NB4 (cell line): ENCODE data around the gene FAM107B.

ENCODE experiments used
- DNase-seq: peaks from one replicate; pipeline ENCODE4 v3.0.0; 2010; ENCODE audit warnings: low read depth
- H3K4me3 ChIP-seq: one replicate; pipeline ENCODE4 v1.5.1; 2011; ENCODE audit warnings: mild to moderate bottlenecking, low read depth, low read length, moderate library complexity
- MAX ChIP-seq: IDR thresholded peaks from 2 replicates; pipeline ENCODE4 v1.6.1; 2011; ENCODE audit warnings: low read depth, low read length
- MYC ChIP-seq: IDR thresholded peaks from 2 replicates; pipeline ENCODE4 v1.6.1; 2011; ENCODE audit warnings: low read depth, low read length
- POLR2A ChIP-seq: IDR thresholded peaks from 2 replicates; pipeline ENCODE4 v1.6.1; 2011; ENCODE audit warnings: mild to moderate bottlenecking; ENCODE audit not compliant: insufficient read length; ENCODE audit errors: extremely low read depth
- TF ChIP-seq, protein P1 (sequence below): IDR thresholded peaks from one replicate; pipeline ENCODE4 v1.5.1; 2012; ENCODE audit warnings: low read depth, low read length

The FAM107B gene

DNA sequence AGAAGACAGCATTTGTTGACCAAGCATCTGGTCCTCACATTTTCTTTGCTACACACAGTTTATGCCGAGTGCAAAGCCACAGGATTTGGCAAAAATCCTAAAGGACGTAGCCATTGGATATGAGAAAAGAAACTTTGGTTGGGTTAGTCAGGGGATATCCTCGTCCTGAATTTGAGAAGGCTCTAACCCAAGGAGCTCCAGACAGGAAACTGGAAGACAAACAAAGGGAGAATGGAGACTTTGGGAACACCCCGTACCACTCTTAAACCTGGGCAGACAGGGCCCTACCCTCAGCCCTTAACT, 297.3 kb downstream of the FAM107B start:
- no peak for DNase-seq
- TF ChIP-seq POLR2A (no peak), MAX (no peak)
- TF ChIP-seq, protein P1, sequence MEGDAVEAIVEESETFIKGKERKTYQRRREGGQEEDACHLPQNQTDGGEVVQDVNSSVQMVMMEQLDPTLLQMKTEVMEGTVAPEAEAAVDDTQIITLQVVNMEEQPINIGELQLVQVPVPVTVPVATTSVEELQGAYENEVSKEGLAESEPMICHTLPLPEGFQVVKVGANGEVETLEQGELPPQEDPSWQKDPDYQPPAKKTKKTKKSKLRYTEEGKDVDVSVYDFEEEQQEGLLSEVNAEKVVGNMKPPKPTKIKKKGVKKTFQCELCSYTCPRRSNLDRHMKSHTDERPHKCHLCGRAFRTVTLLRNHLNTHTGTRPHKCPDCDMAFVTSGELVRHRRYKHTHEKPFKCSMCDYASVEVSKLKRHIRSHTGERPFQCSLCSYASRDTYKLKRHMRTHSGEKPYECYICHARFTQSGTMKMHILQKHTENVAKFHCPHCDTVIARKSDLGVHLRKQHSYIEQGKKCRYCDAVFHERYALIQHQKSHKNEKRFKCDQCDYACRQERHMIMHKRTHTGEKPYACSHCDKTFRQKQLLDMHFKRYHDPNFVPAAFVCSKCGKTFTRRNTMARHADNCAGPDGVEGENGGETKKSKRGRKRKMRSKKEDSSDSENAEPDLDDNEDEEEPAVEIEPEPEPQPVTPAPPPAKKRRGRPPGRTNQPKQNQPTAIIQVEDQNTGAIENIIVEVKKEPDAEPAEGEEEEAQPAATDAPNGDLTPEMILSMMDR = no peak
- H3K4me3 ChIP-seq = no peak overlapping the region

DNA sequence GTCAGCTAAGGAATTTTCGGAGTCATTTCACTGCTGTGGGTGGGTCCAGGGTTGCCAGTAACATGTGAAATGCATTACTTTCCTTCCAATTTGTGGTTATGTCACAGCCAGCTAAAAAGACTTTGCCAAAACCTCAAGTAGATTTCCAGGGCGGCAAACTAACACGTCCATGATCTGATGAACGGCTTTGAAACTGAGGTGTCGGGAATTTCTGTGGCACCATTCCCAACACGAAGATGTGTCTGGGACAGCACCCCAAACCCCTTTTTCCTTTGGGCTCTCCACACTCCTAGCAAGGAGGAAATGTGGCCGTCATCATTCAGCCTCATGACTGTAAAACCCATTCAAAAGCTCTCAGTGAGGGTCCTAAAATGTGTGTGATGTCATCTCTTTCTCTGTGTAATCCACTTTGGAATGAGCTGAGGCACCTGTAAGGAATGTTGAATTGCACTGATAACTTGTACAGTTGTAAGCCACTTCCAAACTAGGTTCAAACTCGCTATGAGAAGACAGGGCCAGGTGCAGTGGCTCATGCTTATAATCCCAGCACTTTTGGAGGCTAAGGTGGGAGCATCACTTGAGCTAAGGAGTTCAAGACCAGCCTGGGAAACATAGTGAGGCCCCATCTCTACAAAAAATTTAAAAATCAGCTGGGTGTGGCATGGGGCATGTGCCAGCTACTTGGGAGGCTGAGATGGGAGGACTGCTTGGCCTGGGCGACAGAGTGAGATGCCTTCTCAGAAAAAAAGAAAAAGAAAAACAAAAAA, 297.9 kb downstream of the FAM107B start:
- no peak for DNase-seq
- H3K4me3 ChIP-seq = no peak overlapping the region
- no peak for TF ChIP-seq POLR2A
- TF ChIP-seq MYC = no peak
- TF ChIP-seq, protein P1 = no peak
- TF ChIP-seq MAX = no peak

- no peak for DNase-seq
- no peak for TF ChIP-seq MAX
- TF ChIP-seq, protein P1 = no peak
- no peak for TF ChIP-seq POLR2A
- TF ChIP-seq MYC = no peak
Measured at GRCh38 chr10:14476006-14476405, 298.7 kb downstream of the FAM107B start.

DNA sequence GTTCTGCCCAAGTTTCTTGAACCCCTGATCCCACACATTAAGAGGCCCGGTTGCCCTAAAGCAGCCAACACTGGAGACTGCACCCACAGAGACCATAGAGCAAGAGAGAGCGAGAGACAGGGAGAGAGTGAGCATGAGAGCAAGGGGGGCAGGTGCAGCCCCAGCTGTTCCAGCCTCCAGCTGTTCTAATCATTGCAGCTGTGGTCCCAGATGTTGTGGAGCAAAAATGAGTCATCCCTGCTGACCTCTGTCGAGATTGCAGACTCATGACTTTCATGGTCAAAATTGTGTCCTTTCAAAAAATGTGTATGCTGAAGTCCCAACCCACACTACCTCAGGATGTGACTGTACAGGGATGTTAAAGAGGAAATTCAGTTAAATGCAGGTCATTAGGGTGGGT, 300.0 kb downstream of the FAM107B start:
- DNase-seq = no peak
- no peak overlapping the region for H3K4me3 ChIP-seq
- TF ChIP-seq MAX (no peak), POLR2A (no peak), MYC (no peak)
- TF ChIP-seq, protein P1 = no peak

More at GRCh38 chr10:14476006-14476405, 298.7 kb downstream of the FAM107B start:
- no peak overlapping the region for H3K4me3 ChIP-seq

- no peak overlapping the region for H3K4me3 ChIP-seq
- TF ChIP-seq POLR2A (no peak), MAX (no peak), MYC (no peak)
- TF ChIP-seq, protein P1 = no peak
- DNase-seq = no peak
Measured at GRCh38 chr10:14470920-14471319, 303.8 kb downstream of the FAM107B start.

- TF ChIP-seq, protein P1 = no peak
- H3K4me3 ChIP-seq = no peak overlapping the region
- DNase-seq = no peak
Measured at GRCh38 chr10:14468726-14469125, 306.0 kb downstream of the FAM107B start.
